Measurements from ENCODE around the gene ATP6V1A.

Gene ATP6V1A

GRCh38 chr3:113730550-113730949, 16.3 kb upstream of the ATP6V1A start:
- Mint-ChIP-seq H3K4me1 (ENCODE audit: low read depth in 2 of 2) (peaks cover 8 to 45% of the 10 kb centered on the region in 2 donors), H3K36me3 (ENCODE audit: insufficient read depth) (peaks cover 16% of the 10 kb centered on the region), H3K27me3 (no peaks in the 10 kb centered on the region), H3K27ac (peak overlapping the region; percentile 49 to 62), H3K4me3 (no peak overlapping the region), H3K9me3 (no peaks in the 10 kb centered on the region)
- ATAC-seq (replicated peaks), result no peak
- no peak for DNase-seq

GRCh38 chr3:113731694-113732093, 15.1 kb upstream of the ATP6V1A start:
- Mint-ChIP-seq H3K27me3 (no peaks in the 10 kb centered on the region), H3K27ac (peak overlapping the region in 1 of 2 donors; percentile 62), H3K36me3 (ENCODE audit: insufficient read depth) (peaks cover 17% of the 10 kb centered on the region), H3K9me3 (no peaks in the 10 kb centered on the region), H3K4me3 (no peak overlapping the region), H3K4me1 (ENCODE audit: low read depth in 2 of 2) (peaks cover 13 to 43% of the 10 kb centered on the region in 2 donors)
- DNase-seq, result no peak
- no peak for ATAC-seq (replicated peaks)

- Mint-ChIP-seq H3K4me3 (peak overlapping the region in 1 of 2 donors; percentile 2), H3K36me3 (ENCODE audit: insufficient read depth) (peaks cover 21% of the 10 kb centered on the region), H3K9me3 (no peaks in the 10 kb centered on the region), H3K27me3 (no peaks in the 10 kb centered on the region), H3K4me1 (ENCODE audit: low read depth in 2 of 2) (peaks cover 22 to 51% of the 10 kb centered on the region in 2 donors), H3K27ac (peak overlapping the region; percentile 82 to 100)
- ATAC-seq (replicated peaks) (peak; percentile 93), DNase-seq (peak; percentile 37 to 51 (median 45))
Measured at GRCh38 chr3:113736548-113737089, 10.2 kb upstream of the ATP6V1A start.

- peak overlapping the region; percentile 100 for H3K27ac Mint-ChIP-seq
- H3K9me3 Mint-ChIP-seq, result no peaks in the 10 kb centered on the region
- H3K36me3 Mint-ChIP-seq (ENCODE audit: insufficient read depth), result peaks cover 53% of the 10 kb centered on the region
- ATAC-seq (replicated peaks), result no peak
- H3K4me3 Mint-ChIP-seq, result peak overlapping the region; percentile 95 to 99
- H3K4me1 Mint-ChIP-seq (ENCODE audit: low read depth in 2 of 2), result peaks cover 46 to 70% of the 10 kb centered on the region in 2 donors
- no peak for DNase-seq
- H3K27me3 Mint-ChIP-seq, result no peaks in the 10 kb centered on the region
Measured at GRCh38 chr3:113741086-113741485, 5.7 kb upstream of the ATP6V1A start.

GRCh38 chr3:113741620-113742019, 5.2 kb upstream of the ATP6V1A start:
- no peaks in the 10 kb centered on the region for H3K27me3 Mint-ChIP-seq
- ATAC-seq (replicated peaks) (no peak), DNase-seq (no peak)
- peak overlapping the region; percentile 95 to 99 for H3K4me3 Mint-ChIP-seq
- H3K9me3 Mint-ChIP-seq, result no peaks in the 10 kb centered on the region
- H3K36me3 Mint-ChIP-seq (ENCODE audit: insufficient read depth), result peaks cover 58% of the 10 kb centered on the region
- H3K4me1 Mint-ChIP-seq (ENCODE audit: low read depth in 2 of 2), result peaks cover 42 to 70% of the 10 kb centered on the region in 2 donors
- H3K27ac Mint-ChIP-seq, result peak overlapping the region; percentile 100

- Mint-ChIP-seq H3K4me1 (ENCODE audit: low read depth in 2 of 2) (peaks cover 45 to 69% of the 10 kb centered on the region in 2 donors), H3K4me3 (peak overlapping the region; percentile 95 to 99), H3K27me3 (no peaks in the 10 kb centered on the region), H3K9me3 (no peaks in the 10 kb centered on the region), H3K36me3 (ENCODE audit: insufficient read depth) (peaks cover 64% of the 10 kb centered on the region), H3K27ac (peak overlapping the region; percentile 100)
- DNase-seq (peak in 1 of 3 experiments; percentile 14), ATAC-seq (replicated peaks) (no peak)
Measured at GRCh38 chr3:113743006-113743630, 3.7 kb upstream of the ATP6V1A start.

- H3K27ac Mint-ChIP-seq, result peak overlapping the region; percentile 100
Measured at GRCh38 chr3:113744941-113745755, 1.7 kb upstream of the ATP6V1A start.

GRCh38 chr3:113745756-113746547, 883 bp upstream of the ATP6V1A start, which contains the start of gene NAA50:
NAA50 (minus strand) TSS chr3:113746249; CDS start chr3:113745949, 300 bp downstream.
- DNase-seq (peak; percentile 89 to 92 (median 89)), ATAC-seq (replicated peaks) (peak; percentile 72)
- Mint-ChIP-seq H3K9me3 (no peaks in the 10 kb centered on the region), H3K27me3 (no peaks in the 10 kb centered on the region), H3K27ac (peak within 1 kb of the TSS; percentile 100), H3K36me3 (ENCODE audit: insufficient read depth) (peaks cover 64% of the 10 kb centered on the region), H3K4me1 (ENCODE audit: low read depth in 2 of 2) (peaks cover 46 to 66% of the 10 kb centered on the region in 2 donors), H3K4me3 (peak within 1 kb of the TSS; percentile 95 to 99)

More at GRCh38 chr3:113744941-113745755, 1.7 kb upstream of the ATP6V1A start:
- peak; percentile 77 to 83 (median 79) for DNase-seq
- ATAC-seq (replicated peaks), result peak; percentile 61
- peaks cover 64% of the 10 kb centered on the region for H3K36me3 Mint-ChIP-seq (ENCODE audit: insufficient read depth)
- no peaks in the 10 kb centered on the region for H3K27me3 Mint-ChIP-seq
- H3K4me1 Mint-ChIP-seq (ENCODE audit: low read depth in 2 of 2), result peaks cover 47 to 69% of the 10 kb centered on the region in 2 donors
- H3K9me3 Mint-ChIP-seq, result no peaks in the 10 kb centered on the region
- H3K4me3 Mint-ChIP-seq, result peak overlapping the region; percentile 95 to 99

GRCh38 chr3:113747283-113748046, 630 bp downstream of the ATP6V1A start:
- no peak for ATAC-seq (replicated peaks)
- Mint-ChIP-seq H3K27me3 (no peaks in the 10 kb centered on the region), H3K4me1 (ENCODE audit: low read depth in 2 of 2) (peaks cover 33 to 51% of the 10 kb centered on the region in 2 donors), H3K27ac (peak overlapping the region; percentile 100), H3K4me3 (peak overlapping the region; percentile 95 to 99), H3K9me3 (no peaks in the 10 kb centered on the region), H3K36me3 (ENCODE audit: insufficient read depth) (peaks cover 51% of the 10 kb centered on the region)
- peak in 2 of 3 experiments; percentile 8 to 15 for DNase-seq

- Mint-ChIP-seq H3K27me3 (no peaks in the 10 kb centered on the region), H3K27ac (no peak overlapping the region), H3K4me1 (ENCODE audit: low read depth in 2 of 2) (peaks cover 13 to 33% of the 10 kb centered on the region in 2 donors), H3K9me3 (no peaks in the 10 kb centered on the region), H3K4me3 (no peak overlapping the region), H3K36me3 (ENCODE audit: insufficient read depth) (peaks cover 15% of the 10 kb centered on the region)
- no peak for ATAC-seq (replicated peaks)
- no peak for DNase-seq
Measured at GRCh38 chr3:113751141-113751540, 4.3 kb downstream of the ATP6V1A start.

- Mint-ChIP-seq H3K4me1 (ENCODE audit: low read depth in 2 of 2) (peaks cover 4 to 15% of the 10 kb centered on the region in 2 donors), H3K4me3 (no peak overlapping the region), H3K27ac (peak overlapping the region in 1 of 2 donors; percentile 10), H3K9me3 (peaks cover 0 to 2% of the 10 kb centered on the region in 2 donors), H3K27me3 (no peaks in the 10 kb centered on the region), H3K36me3 (ENCODE audit: insufficient read depth) (no peaks in the 10 kb centered on the region)
- no peak for DNase-seq
- ATAC-seq (replicated peaks), result no peak
Measured at GRCh38 chr3:113753376-113753985, 6.6 kb downstream of the ATP6V1A start.

Data from effector memory CD8-positive, alpha-beta T cell (primary cell).